ENCODE results near the gene DRG2. TPM values are rescaled to one million over a fixed set of nuclear protein-coding genes. Genes with fewer than 3 reads are reported as not detected.

Gene DRG2
- total RNA-seq, 1 experiment from 2014 or later, result 42.0 TPM

- H3K9me3 ChIP-seq (ENCODE audit: control insufficient read depth, insufficient read depth, low read depth, low read length), result no peaks in the 10 kb centered on the region
- DNase-seq (ENCODE audit: low read depth, low spot score) (no peak), ATAC-seq (no peak)
- in situ Hi-C loops (cut with HindIII; ENCODE audit: low pct_unique_long_range_greater_than_20kb, low sequenced_read_pairs), result no loop called here
- no peak overlapping the region for H3K27ac ChIP-seq (ENCODE audit: low read length)
- no peaks in the 10 kb centered on the region for H3K4me1 ChIP-seq (ENCODE audit: control insufficient read depth, insufficient read depth, low read length)
- no peak overlapping the region for H3K4me3 ChIP-seq (ENCODE audit: low read depth in 2 of 2, low read length in 2 of 2)
- intact Hi-C loops (cut with micrococcal nuclease; ENCODE audit: unreplicated experiment), result no loop called here
- no peaks in the 10 kb centered on the region for H3K27me3 ChIP-seq (ENCODE audit: control insufficient read depth, insufficient read depth, low read length)
- TF ChIP-seq SIN3A (IDR thresholded peaks at IDR 0.05; ENCODE audit: borderline replicate concordance, insufficient read depth, low read depth, low read length) (no peak), TCF7L2 (IDR thresholded peaks at IDR 0.05; ENCODE audit: low read depth, low read length) (no peak), CTCF (IDR thresholded peaks at IDR 0.05) (no peak), POLR2AphosphoS5 (IDR thresholded peaks at IDR 0.05; ENCODE audit: low read depth, low read length) (no peak), REST (IDR thresholded peaks at IDR 0.05; ENCODE audit: insufficient read depth in 1 of 2, low read depth in 2 of 2, low read length in 1 of 2) (no peak)
- ChIA-PET CTCF (no interaction called here), POLR2A (interaction anchor here (0.7 kb wide), 1 partner anchor 152 kb away, joined by 10 read pairs; no protein-coding TSS in a partner anchor)
- no TSS peak for BruUV-seq (replicated peaks)
- H3K36me3 ChIP-seq (ENCODE audit: control insufficient read depth, insufficient read depth, low read length), result peaks cover 4% of the 10 kb centered on the region; the same call in 1 of the 2 replicates
Observed at GRCh38 chr17:18065546-18065945, 22.2 kb upstream of the DRG2 start.

GRCh38 chr17:18066866-18067265 lies 20.9 kb upstream of the DRG2 start:
- ATAC-seq (no peak), DNase-seq (ENCODE audit: low read depth, low spot score) (no peak)
- H3K4me1 ChIP-seq (ENCODE audit: control insufficient read depth, insufficient read depth, low read length), result peaks cover 5% of the 10 kb centered on the region; the same call in 1 of the 2 replicates
- peaks cover 2% of the 10 kb centered on the region; the same call in 1 of the 2 replicates for H3K36me3 ChIP-seq (ENCODE audit: control insufficient read depth, insufficient read depth, low read length)
- H3K27ac ChIP-seq (ENCODE audit: low read length), result no peak overlapping the region
- ChIA-PET CTCF (no interaction called here), POLR2A (no interaction called here)
- BruUV-seq (replicated peaks), result no TSS peak
- TF ChIP-seq POLR2AphosphoS5 (IDR thresholded peaks at IDR 0.05; ENCODE audit: low read depth, low read length) (no peak), REST (IDR thresholded peaks at IDR 0.05; ENCODE audit: insufficient read depth in 1 of 2, low read depth in 2 of 2, low read length in 1 of 2) (no peak), CTCF (IDR thresholded peaks at IDR 0.05) (no peak), TCF7L2 (IDR thresholded peaks at IDR 0.05; ENCODE audit: low read depth, low read length) (no peak), SIN3A (IDR thresholded peaks at IDR 0.05; ENCODE audit: borderline replicate concordance, insufficient read depth, low read depth, low read length) (no peak)
- H3K9me3 ChIP-seq (ENCODE audit: control insufficient read depth, insufficient read depth, low read depth, low read length), result no peaks in the 10 kb centered on the region
- H3K4me3 ChIP-seq (ENCODE audit: low read depth in 2 of 2, low read length in 2 of 2), result no peak overlapping the region
- in situ Hi-C loops (cut with HindIII; ENCODE audit: low pct_unique_long_range_greater_than_20kb, low sequenced_read_pairs) (no loop called here), intact Hi-C loops (cut with micrococcal nuclease; ENCODE audit: unreplicated experiment) (no loop called here)
- H3K27me3 ChIP-seq (ENCODE audit: control insufficient read depth, insufficient read depth, low read length), result no peaks in the 10 kb centered on the region

Data from Panc1 (cell line).